ENCODE data around the gene RRP8. TPM values are rescaled to one million over a fixed set of nuclear protein-coding genes. Genes with fewer than 3 reads are reported as not detected.

RRP8 gene
- total and polyA plus RNA-seq, 9 of the 15 experiments (the other 6 are each of a cell fraction or from before 2014, with no cell fraction given): 5.7 to 47.3 (median 32.6) TPM

GRCh38 chr11:6576471-6577373, 26.7 kb downstream of the RRP8 start (continued):
- no peak for TF ChIP-seq ASH1L (IDR thresholded peaks at IDR 0.05; ENCODE audit: borderline replicate concordance, low read depth, partially characterized antibody)
- no peak; the same call in 1 of the 2 replicates for TF ChIP-seq ELF2 (CRISPR knock-in tag; IDR thresholded peaks at IDR 0.05)
- no peak for TF ChIP-seq CBX8 (IDR thresholded peaks at IDR 0.05; ENCODE audit: borderline replicate concordance, extremely low read depth, low read depth, low read length, poor library complexity, severe bottlenecking)
- no peak for TF ChIP-seq CSDE1 (IDR thresholded peaks at IDR 0.05)
- TF ChIP-seq MAZ (CRISPR knock-in tag; conservative IDR thresholded peaks at IDR 0.05 in 1 of 2, IDR thresholded peaks at IDR 0.05 in 1 of 2): no peak
- TF ChIP-seq SREBF2 (CRISPR knock-in tag; IDR thresholded peaks at IDR 0.05): no peak
- TF ChIP-seq, protein P1, sequence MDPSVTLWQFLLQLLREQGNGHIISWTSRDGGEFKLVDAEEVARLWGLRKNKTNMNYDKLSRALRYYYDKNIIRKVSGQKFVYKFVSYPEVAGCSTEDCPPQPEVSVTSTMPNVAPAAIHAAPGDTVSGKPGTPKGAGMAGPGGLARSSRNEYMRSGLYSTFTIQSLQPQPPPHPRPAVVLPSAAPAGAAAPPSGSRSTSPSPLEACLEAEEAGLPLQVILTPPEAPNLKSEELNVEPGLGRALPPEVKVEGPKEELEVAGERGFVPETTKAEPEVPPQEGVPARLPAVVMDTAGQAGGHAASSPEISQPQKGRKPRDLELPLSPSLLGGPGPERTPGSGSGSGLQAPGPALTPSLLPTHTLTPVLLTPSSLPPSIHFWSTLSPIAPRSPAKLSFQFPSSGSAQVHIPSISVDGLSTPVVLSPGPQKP (CRISPR knock-in tag; IDR thresholded peaks at IDR 0.05): no peak
- TF ChIP-seq, protein P2, sequence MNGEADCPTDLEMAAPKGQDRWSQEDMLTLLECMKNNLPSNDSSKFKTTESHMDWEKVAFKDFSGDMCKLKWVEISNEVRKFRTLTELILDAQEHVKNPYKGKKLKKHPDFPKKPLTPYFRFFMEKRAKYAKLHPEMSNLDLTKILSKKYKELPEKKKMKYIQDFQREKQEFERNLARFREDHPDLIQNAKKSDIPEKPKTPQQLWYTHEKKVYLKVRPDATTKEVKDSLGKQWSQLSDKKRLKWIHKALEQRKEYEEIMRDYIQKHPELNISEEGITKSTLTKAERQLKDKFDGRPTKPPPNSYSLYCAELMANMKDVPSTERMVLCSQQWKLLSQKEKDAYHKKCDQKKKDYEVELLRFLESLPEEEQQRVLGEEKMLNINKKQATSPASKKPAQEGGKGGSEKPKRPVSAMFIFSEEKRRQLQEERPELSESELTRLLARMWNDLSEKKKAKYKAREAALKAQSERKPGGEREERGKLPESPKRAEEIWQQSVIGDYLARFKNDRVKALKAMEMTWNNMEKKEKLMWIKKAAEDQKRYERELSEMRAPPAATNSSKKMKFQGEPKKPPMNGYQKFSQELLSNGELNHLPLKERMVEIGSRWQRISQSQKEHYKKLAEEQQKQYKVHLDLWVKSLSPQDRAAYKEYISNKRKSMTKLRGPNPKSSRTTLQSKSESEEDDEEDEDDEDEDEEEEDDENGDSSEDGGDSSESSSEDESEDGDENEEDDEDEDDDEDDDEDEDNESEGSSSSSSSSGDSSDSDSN (IDR thresholded peaks at IDR 0.05; ENCODE audit: borderline replicate concordance in 1 of 2, low read depth in 2 of 2, low read length in 2 of 2): no peak; a peak in 1 of 4 replicates
- TF ChIP-seq, protein P3, sequence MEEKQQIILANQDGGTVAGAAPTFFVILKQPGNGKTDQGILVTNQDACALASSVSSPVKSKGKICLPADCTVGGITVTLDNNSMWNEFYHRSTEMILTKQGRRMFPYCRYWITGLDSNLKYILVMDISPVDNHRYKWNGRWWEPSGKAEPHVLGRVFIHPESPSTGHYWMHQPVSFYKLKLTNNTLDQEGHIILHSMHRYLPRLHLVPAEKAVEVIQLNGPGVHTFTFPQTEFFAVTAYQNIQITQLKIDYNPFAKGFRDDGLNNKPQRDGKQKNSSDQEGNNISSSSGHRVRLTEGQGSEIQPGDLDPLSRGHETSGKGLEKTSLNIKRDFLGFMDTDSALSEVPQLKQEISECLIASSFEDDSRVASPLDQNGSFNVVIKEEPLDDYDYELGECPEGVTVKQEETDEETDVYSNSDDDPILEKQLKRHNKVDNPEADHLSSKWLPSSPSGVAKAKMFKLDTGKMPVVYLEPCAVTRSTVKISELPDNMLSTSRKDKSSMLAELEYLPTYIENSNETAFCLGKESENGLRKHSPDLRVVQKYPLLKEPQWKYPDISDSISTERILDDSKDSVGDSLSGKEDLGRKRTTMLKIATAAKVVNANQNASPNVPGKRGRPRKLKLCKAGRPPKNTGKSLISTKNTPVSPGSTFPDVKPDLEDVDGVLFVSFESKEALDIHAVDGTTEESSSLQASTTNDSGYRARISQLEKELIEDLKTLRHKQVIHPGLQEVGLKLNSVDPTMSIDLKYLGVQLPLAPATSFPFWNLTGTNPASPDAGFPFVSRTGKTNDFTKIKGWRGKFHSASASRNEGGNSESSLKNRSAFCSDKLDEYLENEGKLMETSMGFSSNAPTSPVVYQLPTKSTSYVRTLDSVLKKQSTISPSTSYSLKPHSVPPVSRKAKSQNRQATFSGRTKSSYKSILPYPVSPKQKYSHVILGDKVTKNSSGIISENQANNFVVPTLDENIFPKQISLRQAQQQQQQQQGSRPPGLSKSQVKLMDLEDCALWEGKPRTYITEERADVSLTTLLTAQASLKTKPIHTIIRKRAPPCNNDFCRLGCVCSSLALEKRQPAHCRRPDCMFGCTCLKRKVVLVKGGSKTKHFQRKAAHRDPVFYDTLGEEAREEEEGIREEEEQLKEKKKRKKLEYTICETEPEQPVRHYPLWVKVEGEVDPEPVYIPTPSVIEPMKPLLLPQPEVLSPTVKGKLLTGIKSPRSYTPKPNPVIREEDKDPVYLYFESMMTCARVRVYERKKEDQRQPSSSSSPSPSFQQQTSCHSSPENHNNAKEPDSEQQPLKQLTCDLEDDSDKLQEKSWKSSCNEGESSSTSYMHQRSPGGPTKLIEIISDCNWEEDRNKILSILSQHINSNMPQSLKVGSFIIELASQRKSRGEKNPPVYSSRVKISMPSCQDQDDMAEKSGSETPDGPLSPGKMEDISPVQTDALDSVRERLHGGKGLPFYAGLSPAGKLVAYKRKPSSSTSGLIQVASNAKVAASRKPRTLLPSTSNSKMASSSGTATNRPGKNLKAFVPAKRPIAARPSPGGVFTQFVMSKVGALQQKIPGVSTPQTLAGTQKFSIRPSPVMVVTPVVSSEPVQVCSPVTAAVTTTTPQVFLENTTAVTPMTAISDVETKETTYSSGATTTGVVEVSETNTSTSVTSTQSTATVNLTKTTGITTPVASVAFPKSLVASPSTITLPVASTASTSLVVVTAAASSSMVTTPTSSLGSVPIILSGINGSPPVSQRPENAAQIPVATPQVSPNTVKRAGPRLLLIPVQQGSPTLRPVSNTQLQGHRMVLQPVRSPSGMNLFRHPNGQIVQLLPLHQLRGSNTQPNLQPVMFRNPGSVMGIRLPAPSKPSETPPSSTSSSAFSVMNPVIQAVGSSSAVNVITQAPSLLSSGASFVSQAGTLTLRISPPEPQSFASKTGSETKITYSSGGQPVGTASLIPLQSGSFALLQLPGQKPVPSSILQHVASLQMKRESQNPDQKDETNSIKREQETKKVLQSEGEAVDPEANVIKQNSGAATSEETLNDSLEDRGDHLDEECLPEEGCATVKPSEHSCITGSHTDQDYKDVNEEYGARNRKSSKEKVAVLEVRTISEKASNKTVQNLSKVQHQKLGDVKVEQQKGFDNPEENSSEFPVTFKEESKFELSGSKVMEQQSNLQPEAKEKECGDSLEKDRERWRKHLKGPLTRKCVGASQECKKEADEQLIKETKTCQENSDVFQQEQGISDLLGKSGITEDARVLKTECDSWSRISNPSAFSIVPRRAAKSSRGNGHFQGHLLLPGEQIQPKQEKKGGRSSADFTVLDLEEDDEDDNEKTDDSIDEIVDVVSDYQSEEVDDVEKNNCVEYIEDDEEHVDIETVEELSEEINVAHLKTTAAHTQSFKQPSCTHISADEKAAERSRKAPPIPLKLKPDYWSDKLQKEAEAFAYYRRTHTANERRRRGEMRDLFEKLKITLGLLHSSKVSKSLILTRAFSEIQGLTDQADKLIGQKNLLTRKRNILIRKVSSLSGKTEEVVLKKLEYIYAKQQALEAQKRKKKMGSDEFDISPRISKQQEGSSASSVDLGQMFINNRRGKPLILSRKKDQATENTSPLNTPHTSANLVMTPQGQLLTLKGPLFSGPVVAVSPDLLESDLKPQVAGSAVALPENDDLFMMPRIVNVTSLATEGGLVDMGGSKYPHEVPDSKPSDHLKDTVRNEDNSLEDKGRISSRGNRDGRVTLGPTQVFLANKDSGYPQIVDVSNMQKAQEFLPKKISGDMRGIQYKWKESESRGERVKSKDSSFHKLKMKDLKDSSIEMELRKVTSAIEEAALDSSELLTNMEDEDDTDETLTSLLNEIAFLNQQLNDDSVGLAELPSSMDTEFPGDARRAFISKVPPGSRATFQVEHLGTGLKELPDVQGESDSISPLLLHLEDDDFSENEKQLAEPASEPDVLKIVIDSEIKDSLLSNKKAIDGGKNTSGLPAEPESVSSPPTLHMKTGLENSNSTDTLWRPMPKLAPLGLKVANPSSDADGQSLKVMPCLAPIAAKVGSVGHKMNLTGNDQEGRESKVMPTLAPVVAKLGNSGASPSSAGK (IDR thresholded peaks at IDR 0.05): peak; percentile 18; the same call in 1 of the 2 replicates

Measured in K562 (cell line).